LHCN-M2 (cell line): ENCODE measurements around the gene GATC. TPM values are rescaled to one million over a fixed set of nuclear protein-coding genes. Genes with fewer than 3 reads are reported as not detected.

Experiments used
- DNase-seq: peaks from one replicate; pipeline ENCODE4 v3.0.0-alpha.2; 2012; ENCODE audit warnings: low read depth
- polyA plus RNA-seq: library from polyadenylated mRNA; unstranded; fragments of >200 nt; gene quantifications from one replicate; pipeline ENCODE4 v1.2.1, GENCODE V29; 2012; ENCODE audit warnings: missing spikeins
- total RNA-seq: library from RNA; depleted of rRNA; stranded (reverse); fragments of >200 nt; gene quantifications from 2 replicates; pipeline ENCODE4 v1.2.3, GENCODE V29; 2014; rRNA removed

Gene GATC
- 24.3 TPM in 2 replicates for total RNA-seq
- polyA plus RNA-seq: 10.6 TPM

- DNase-seq: peak; percentile 74
These were observed at the start of gene GATC, which contains the start of gene TRIAP1 for GRCh38 chr12:120445911-120446843. TSS of gene GATC (plus strand) at chr12:120446444. CDS start at chr12:120446481, 37 bp downstream. TSS of gene TRIAP1 (minus strand) at chr12:120446384. CDS start at chr12:120446372, 12 bp downstream.

GRCh38 chr12:120397824-120398540 lies 48.3 kb upstream of the GATC start:
- DNase-seq: no peak

- peak; percentile 32 for DNase-seq
These were observed 46.7 kb upstream of the GATC start for GRCh38 chr12:120399531-120399930.

GRCh38 chr12:120402217-120402616 lies 44.0 kb upstream of the GATC start:
- no peak for DNase-seq

- no peak for DNase-seq
These were observed 42.4 kb upstream of the GATC start for GRCh38 chr12:120403869-120404268.

GRCh38 chr12:120404271-120404670 lies 42.0 kb upstream of the GATC start:
- peak; percentile 5 for DNase-seq

- DNase-seq: no peak
These were observed 40.2 kb upstream of the GATC start for GRCh38 chr12:120406069-120406468.

GRCh38 chr12:120406553-120406952 lies 39.7 kb upstream of the GATC start:
- DNase-seq: no peak

- DNase-seq: no peak
These were observed 37.5 kb upstream of the GATC start for GRCh38 chr12:120408771-120409170.

- no peak for DNase-seq
These were observed 33.8 kb upstream of the GATC start for GRCh38 chr12:120412421-120412820.

- no peak for DNase-seq
These were observed 32.1 kb upstream of the GATC start for GRCh38 chr12:120413901-120414695.

GRCh38 chr12:120416490-120417216 lies 29.6 kb upstream of the GATC start:
- no peak for DNase-seq

GRCh38 chr12:120417917-120418580 lies 28.2 kb upstream of the GATC start:
- no peak for DNase-seq

GRCh38 chr12:120421701-120422100 lies 24.5 kb upstream of the GATC start:
- no peak for DNase-seq

- no peak for DNase-seq
These were observed 23.3 kb upstream of the GATC start for GRCh38 chr12:120422892-120423456.

GRCh38 chr12:120425797-120426196 lies 20.4 kb upstream of the GATC start:
- DNase-seq: no peak

GRCh38 chr12:120428597-120429229 lies 17.5 kb upstream of the GATC start:
- no peak for DNase-seq

GRCh38 chr12:120429368-120429767 lies 16.9 kb upstream of the GATC start:
- no peak for DNase-seq

- DNase-seq: no peak
These were observed 13.3 kb upstream of the GATC start for GRCh38 chr12:120432772-120433525.
